Psoas muscle (tissue), 8 donors: ENCODE data around the gene RBM43. TPM values are rescaled to one million over a fixed set of nuclear protein-coding genes. Genes with fewer than 3 reads are reported as not detected.
A peak's percentile ranks its signal among the peaks of the same experiment; 100 is the strongest.
"Not testable (repeated sequence)": the region's sequence is repeated elsewhere in the genome, so short reads cannot be mapped to it uniquely, and the experiment has no call there.

Experiments used
- ATAC-seq, 4 donors: fragments of 200-7000 bp; cut with Tn5 transposase; one replicate each; pipeline ENCODE4 v1.9.1; 2020; ENCODE audit warnings: moderate library complexity in 3 of 4, mild to moderate bottlenecking in 2 of 4
- DNase-seq, 2 donors: peaks; one replicate each; pipeline ENCODE4 v3.0.0-alpha.2; 2020
- H3K27ac ChIP-seq: fragments of 200-600 bp; one replicate; pipeline ENCODE4 v1.8.0; 2022
- H3K27me3 ChIP-seq, 3 donors: fragments of 200-600 bp in 1 of 3; one replicate each; pipeline versions ENCODE4 v1.6.1 to v1.8.0; 2013 to 2022; ENCODE audit warnings: low read length in 2 of 3, mild to moderate bottlenecking in 2 of 3, moderate library complexity in 1 of 3; ENCODE audit not compliant: insufficient read depth in 3 of 3
- H3K36me3 ChIP-seq, 2 donors: fragments of 200-600 bp in 1 of 2; one replicate each; pipeline versions ENCODE4 v1.6.1 to v1.8.0; 2013 to 2022; ENCODE audit warnings: low read depth in 1 of 2, mild to moderate bottlenecking in 1 of 2, moderate library complexity in 1 of 2; ENCODE audit not compliant: insufficient read depth in 1 of 2
- H3K4me1 ChIP-seq: fragments of 200-600 bp; one replicate; pipeline ENCODE4 v1.8.0; 2022
- H3K4me3 ChIP-seq: fragments of 200-600 bp; one replicate; pipeline ENCODE4 v1.8.0; 2022; ENCODE audit warnings: mild to moderate bottlenecking
- H3K9me3 ChIP-seq: fragments of 200-600 bp; one replicate; pipeline ENCODE4 v1.8.0; 2022
- CTCF ChIP-seq: fragments of 200-600 bp; IDR thresholded peaks from one replicate; pipeline ENCODE4 v1.8.0; 2022; ENCODE audit warnings: antibody characterized with exemption
- WGBS, 3 donors: extraction: QIAGEN DNeasy Blood & Tissue Kit; methylation state at CpG; one replicate each; pipeline versions ENCODE4 v1.1.6 to v1.1.7; 2013; 5-methylcytosine and 5-hydroxymethylcytosine counted together
- intact Hi-C, 2 donors: fragments of 100-400 bp; cut with DNase I; formaldehyde crosslinking; loops; one replicate each; pipeline versions ENCODE4 v1.11.0 to v1.14.2; 2022
- polyA plus RNA-seq, 3 donors: library from polyadenylated mRNA; stranded (reverse); fragments of 200-250 nt; gene quantifications; one replicate each; pipeline ENCODE4 v1.2.3, GENCODE V29; 2013
- total RNA-seq, 4 donors: library from RNA; stranded (reverse); fragmentation: NEBNext Ultra II Directional in 2 of 4; extraction: Animal tissue kit (Norgen Biotek cat#: 25700) in 2 of 4; gene quantifications; one replicate each; pipeline versions ENCODE4 v1.2.1 to v1.2.4, GENCODE V29; 2021 to 2023
- donor health status: healthy with polysubstance abuse.
- donor health status: DM: no; HTN: no; CAD: no; lungs with moderate emphysema.
- donor health status: Bipolar disorder and iron deficiency.
- donor health status: healthy.
- donor health status: DM: yes; HTN: yes; CAD: no.
- donor health status: DM: no; HTN: no; CAD: no.
- donor health status: DM: no; HTN: no; CAD: no.
- donor health status: DM: yes; HTN: yes; CAD: no.

RBM43 gene
- total and polyA plus RNA-seq, 7 donors: 0.52 to 3.1 (median 1.0) TPM

GRCh38 chr2:151238527-151239487 is 22.9 kb downstream of the RBM43 start:
- Histone ChIP-seq H3K4me3 (no peak overlapping the region), H3K9me3 (no peaks in the 10 kb centered on the region), H3K27ac (no peak overlapping the region), H3K36me3 (no peaks in the 10 kb centered on the region), H3K4me1 (no peaks in the 10 kb centered on the region), H3K27me3 (no peaks in the 10 kb centered on the region)
- peak; percentile 88 for TF ChIP-seq CTCF
- ATAC-seq (peak; percentile 68 to 90 (median 79)), DNase-seq (peak; percentile 49 to 57)
- 14 to 20% (median 14%) methylated on average over 6 of the region's 6 CpGs for WGBS, 3 donors
- intact Hi-C loops: loop anchor here (5.0 kb wide), 2 partner anchors 1642 to 1647 kb away; no protein-coding TSS in a partner anchor

GRCh38 chr2:151237422-151238025 is 24.1 kb downstream of the RBM43 start:
- peaks cover 3% of the 10 kb centered on the region for H3K9me3 ChIP-seq
- intact Hi-C loops: loop anchor here (5.0 kb wide), 2 partner anchors 1640 to 1645 kb away; no protein-coding TSS in a partner anchor
- no peak overlapping the region for H3K4me3 ChIP-seq
- DNase-seq (no peak), ATAC-seq (no peak)
- WGBS, 3 donors: 54 to 61% (median 56%) methylated on average over 4 of the region's 4 CpGs
- no peaks in the 10 kb centered on the region for H3K4me1 ChIP-seq
- TF ChIP-seq CTCF: no peak
- no peaks in the 10 kb centered on the region for H3K36me3 ChIP-seq
- no peaks in the 10 kb centered on the region for H3K27me3 ChIP-seq
- H3K27ac ChIP-seq: no peak overlapping the region

DNA sequence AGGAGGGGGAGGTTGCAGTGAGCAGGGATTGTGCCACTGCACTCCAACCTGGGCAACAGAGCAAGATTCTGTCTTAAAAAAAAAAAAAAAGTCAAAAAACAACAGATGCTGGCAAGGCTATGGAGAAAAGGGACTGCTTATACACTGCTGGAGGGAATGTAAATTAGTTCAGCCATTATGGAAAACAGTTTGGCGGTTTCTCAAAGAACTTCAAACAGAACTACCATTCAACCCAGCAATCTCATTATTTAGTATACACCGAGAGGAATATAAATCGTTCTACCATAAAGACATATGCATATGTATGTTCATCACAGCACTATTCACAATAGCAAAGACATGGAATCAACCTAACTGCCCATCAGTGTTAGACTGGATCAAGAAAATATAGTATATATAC is 27.9 kb downstream of the RBM43 start:
- H3K27ac ChIP-seq, H3K27me3 ChIP-seq, H3K9me3 ChIP-seq, H3K4me3 ChIP-seq, DNase-seq, ATAC-seq, H3K36me3 ChIP-seq, intact Hi-C loops, H3K4me1 ChIP-seq: not testable (repeated sequence)
- 92 to 97% (median 96%) methylated on average over 3 of the region's 3 CpGs for WGBS, 3 donors

DNA sequence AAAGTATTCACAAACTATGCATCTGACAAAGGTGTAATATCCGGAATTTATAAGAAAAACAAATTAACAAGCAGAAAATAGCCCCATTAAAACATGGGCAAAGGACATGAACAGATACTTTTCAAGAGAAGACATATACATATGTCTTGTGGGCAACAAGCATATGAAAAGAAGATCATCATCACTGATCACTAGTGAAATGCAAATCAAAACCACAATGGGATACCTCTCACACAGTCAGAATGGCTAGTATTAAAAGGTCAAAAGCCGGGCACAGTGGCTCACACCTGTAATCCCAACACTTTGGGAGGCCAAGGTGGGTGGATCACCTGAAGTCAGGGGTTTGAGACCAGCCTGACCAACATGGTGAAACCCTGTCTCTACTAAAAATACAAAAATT is 28.4 kb downstream of the RBM43 start:
- 94 to 96% (median 95%) methylated on average over 2 of the region's 2 CpGs for WGBS, 3 donors
- intact Hi-C loops, ATAC-seq, H3K27ac ChIP-seq, H3K36me3 ChIP-seq, H3K27me3 ChIP-seq, H3K9me3 ChIP-seq, H3K4me1 ChIP-seq, DNase-seq, H3K4me3 ChIP-seq: not testable (repeated sequence)

DNA sequence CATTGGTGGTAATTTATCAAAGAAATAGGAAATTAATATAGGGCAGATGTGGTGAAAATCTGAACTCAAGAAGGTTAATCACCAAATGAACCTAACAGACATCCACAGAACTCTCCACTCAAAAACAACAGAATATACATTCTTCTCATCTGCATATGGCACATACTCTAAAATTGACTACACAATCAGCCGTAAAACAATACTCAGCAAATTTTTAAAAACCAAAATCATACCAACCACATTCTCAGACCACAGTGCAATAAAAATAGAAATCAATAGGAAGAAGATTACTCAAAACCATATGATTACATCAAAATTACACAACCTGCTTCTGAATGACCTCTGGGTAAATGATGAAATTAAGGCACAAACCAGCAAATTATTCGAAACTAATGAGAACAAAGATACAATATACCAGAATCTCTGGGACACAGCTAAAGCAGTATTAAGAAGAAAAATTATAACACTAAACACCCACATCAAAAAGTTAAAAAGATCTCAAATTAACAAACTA is 31.0 kb downstream of the RBM43 start:
- intact Hi-C loops: no loop called here
- DNase-seq: no peak

More for the DNA sequence above, 31.0 kb downstream of the RBM43 start:
- TF ChIP-seq CTCF: no peak
- Histone ChIP-seq H3K9me3 (peaks cover 3% of the 10 kb centered on the region), H3K4me3 (no peak overlapping the region), H3K36me3 (no peaks in the 10 kb centered on the region), H3K4me1 (no peaks in the 10 kb centered on the region), H3K27me3 (no peaks in the 10 kb centered on the region), H3K27ac (no peak overlapping the region)
- ATAC-seq: no peak
- WGBS, 3 donors: 90 to 98% (median 93%) methylated on average over 2 of the region's 2 CpGs
